PC-3 (cell line): Measurements from ENCODE around the gene RALGAPA1.

Experiments
- CTCF ChIP-seq: fragments of 300-600 bp; sonication (generic); conservative IDR thresholded peaks from 2 replicates; pipeline ENCODE4 v1.5.1; 2017; ENCODE audit warnings: antibody characterized with exemption, low read depth, mild to moderate bottlenecking, low read length
- EZH2 ChIP-seq: fragments of 300-600 bp; sonication (generic); IDR thresholded peaks from one replicate; pipeline ENCODE4 v1.6.1; 2017; ENCODE audit warnings: antibody characterized with exemption, mild to moderate bottlenecking, low read length; ENCODE audit not compliant: unreplicated experiment
- EZH2phosphoT487 ChIP-seq: fragments of 300-600 bp; sonication (generic); IDR thresholded peaks from 2 replicates; pipeline ENCODE4 v1.6.1; 2018; ENCODE audit warnings: mild to moderate bottlenecking, antibody characterized with exemption, low read length, borderline replicate concordance

DNA sequence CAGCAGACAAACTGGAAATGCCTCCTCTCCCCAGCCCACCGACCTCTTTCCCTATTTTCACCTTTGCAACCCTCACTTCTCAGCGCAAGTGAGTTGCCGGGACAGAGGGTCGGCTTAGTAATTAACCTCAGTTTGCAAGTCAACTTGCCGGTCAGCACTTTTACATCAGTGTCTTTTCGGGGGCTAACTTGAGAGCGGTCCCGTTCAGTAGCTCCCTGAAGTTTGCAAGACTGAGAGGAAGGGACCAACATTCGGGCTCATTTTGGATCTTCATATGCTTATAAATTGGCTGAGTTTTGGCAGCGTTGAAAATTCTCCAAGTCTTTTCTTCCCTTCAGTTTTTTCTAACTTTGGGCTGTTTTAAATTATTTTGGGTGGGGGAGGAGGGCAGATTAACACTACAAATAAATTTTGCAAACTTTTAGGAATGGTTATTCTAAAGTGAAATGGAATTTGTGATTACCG, 17.9 kb upstream of the RALGAPA1 start:
- TF ChIP-seq CTCF (no peak), EZH2phosphoT487 (no peak), EZH2 (no peak)
